ENCODE results near the gene SUZ12. TPM values are rescaled to one million over a fixed set of nuclear protein-coding genes. Genes with fewer than 3 reads are reported as not detected.
A peak's percentile ranks its signal among the peaks of the same experiment; 100 is the strongest.
"Not testable (repeated sequence)": the region's sequence is repeated elsewhere in the genome, so short reads cannot be mapped to it uniquely, and the experiment has no call there.

Gene SUZ12
- total RNA-seq, 1 donor from 2014 or later = 25.0 TPM

DNA sequence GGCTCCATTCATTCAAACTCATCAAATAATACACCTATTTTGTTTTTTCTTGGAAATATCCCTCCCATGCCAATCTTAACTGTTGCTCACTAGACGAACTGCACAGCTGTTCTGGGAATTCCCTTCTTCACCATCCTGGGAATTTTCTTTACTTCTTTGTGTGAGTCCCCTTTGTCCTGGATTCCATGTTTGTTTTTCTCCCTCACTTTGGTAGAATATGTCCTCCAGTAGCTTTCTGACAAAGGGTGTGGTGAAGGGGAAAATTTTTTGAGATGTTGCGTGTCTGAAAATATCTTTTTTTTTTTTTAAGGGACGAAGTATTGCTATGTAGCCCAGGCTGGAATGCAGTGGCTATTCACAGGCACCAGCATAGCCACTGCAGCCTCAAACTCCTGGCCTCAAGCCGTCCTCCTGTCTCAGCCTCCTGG lies 18.1 kb upstream of the SUZ12 start:
- H3K9me3 ChIP-seq = no peaks in the 10 kb centered on the region
- H3K4me3 ChIP-seq = no peak overlapping the region
- intact Hi-C loops (cut with DNase I) = no loop called here
- H3K27ac ChIP-seq = no peak overlapping the region
- no peaks in the 10 kb centered on the region for H3K4me1 ChIP-seq
- ATAC-seq (no peak), DNase-seq (no peak)
- TF ChIP-seq, protein P1, sequence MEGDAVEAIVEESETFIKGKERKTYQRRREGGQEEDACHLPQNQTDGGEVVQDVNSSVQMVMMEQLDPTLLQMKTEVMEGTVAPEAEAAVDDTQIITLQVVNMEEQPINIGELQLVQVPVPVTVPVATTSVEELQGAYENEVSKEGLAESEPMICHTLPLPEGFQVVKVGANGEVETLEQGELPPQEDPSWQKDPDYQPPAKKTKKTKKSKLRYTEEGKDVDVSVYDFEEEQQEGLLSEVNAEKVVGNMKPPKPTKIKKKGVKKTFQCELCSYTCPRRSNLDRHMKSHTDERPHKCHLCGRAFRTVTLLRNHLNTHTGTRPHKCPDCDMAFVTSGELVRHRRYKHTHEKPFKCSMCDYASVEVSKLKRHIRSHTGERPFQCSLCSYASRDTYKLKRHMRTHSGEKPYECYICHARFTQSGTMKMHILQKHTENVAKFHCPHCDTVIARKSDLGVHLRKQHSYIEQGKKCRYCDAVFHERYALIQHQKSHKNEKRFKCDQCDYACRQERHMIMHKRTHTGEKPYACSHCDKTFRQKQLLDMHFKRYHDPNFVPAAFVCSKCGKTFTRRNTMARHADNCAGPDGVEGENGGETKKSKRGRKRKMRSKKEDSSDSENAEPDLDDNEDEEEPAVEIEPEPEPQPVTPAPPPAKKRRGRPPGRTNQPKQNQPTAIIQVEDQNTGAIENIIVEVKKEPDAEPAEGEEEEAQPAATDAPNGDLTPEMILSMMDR (IDR thresholded peaks at IDR 0.05) = no peak
- peaks cover 34% of the 10 kb centered on the region for H3K27me3 ChIP-seq (ENCODE audit: low read depth)
- no peaks in the 10 kb centered on the region for H3K36me3 ChIP-seq

DNA sequence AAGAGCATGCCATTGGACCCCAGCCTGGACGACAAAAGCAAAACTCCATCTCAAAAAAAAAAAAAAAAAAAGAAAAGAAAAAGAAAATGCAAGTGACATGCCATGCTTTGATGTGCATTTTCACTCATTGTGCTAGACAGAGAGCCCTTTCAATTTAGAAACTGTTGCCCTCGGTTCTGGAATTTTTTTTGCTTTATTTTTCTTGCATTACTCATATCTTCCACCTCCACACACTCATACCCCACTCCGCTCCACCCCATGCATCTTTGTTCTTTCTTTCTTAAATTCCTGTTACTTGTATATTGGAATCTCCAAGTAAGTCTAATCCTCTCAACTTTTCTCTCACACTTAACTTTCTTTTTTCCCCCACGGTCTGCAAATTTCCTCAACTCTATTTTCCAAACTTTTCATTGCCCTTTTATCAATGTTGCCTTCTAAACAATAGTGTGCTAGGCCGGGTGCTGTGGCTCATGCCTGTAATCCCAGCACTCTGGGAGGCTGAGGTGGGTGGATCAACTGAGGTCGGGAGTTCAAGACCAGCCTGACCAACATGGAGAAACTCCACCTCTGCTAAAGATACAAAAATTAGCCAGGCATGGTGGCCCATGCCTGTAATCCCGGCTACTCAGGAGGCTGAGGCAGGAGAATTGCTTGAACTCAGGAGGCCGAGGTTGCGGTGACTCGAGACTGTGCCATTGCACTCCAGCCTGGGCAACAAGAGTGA lies 16.8 kb upstream of the SUZ12 start:
- Histone ChIP-seq H3K9me3 (no peaks in the 10 kb centered on the region), H3K27me3 (ENCODE audit: low read depth) (peaks cover 34% of the 10 kb centered on the region), H3K36me3 (no peaks in the 10 kb centered on the region), H3K4me1 (no peaks in the 10 kb centered on the region), H3K27ac (no peak overlapping the region), H3K4me3 (no peak overlapping the region)
- intact Hi-C loops (cut with DNase I) = no loop called here
- TF ChIP-seq, protein P1 (IDR thresholded peaks at IDR 0.05) = no peak
- DNase-seq (no peak), ATAC-seq (no peak)

DNA sequence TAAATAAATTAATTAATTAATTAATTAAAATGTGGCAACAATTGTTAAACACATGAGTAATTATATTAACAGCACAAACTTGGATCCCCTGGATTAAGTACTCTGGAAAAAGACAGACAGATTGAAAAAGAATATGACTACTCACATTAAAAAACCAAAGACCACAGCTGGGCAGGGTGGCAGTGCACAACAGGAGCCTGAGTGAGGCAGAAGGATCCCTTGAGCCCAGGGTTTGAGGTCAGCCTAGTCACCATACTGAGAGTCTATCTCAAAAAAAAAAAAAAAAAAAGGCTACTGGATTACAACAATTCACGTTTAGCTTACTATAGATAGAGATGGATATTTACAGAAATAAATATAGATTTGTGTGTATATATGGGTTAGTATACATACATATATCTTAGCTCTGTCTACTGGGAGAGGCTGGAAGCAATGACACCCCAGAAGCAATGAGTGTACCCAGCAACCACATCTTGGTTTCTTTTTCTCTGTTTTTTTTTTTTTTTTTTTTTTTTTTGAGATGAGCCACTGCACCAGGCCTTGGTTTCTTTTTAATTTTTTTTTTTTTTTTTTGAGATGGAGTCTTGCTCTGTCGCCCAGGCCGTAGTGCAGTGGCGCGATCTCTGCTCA lies 10.6 kb upstream of the SUZ12 start:
- intact Hi-C loops (cut with DNase I) = no loop called here
- Histone ChIP-seq H3K4me3 (no peak overlapping the region), H3K4me1 (no peaks in the 10 kb centered on the region), H3K27me3 (ENCODE audit: low read depth) (no peaks in the 10 kb centered on the region), H3K9me3 (no peaks in the 10 kb centered on the region), H3K36me3 (no peaks in the 10 kb centered on the region), H3K27ac (no peak overlapping the region)
- TF ChIP-seq, protein P1 (IDR thresholded peaks at IDR 0.05) = no peak
- DNase-seq (no peak), ATAC-seq (no peak)

DNA sequence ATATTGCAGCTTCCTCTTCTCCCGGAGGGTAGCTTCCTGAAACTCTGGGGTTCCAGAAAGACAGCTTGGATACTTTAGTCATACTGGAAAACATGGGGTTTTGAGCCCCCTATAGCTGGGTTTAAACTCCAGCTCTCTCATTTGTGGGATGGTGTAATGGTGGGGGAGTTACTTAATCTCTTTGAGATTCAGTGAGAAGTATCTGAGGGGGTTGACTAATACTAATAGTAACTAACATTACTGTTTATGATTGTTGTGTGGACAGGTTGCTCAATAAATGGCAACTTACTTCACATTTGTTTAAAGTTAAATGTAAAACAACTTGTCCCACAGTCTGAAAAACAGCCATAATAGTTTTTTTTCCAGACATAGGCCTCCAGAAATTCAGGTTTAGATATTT lies 5.1 kb upstream of the SUZ12 start:
- TF ChIP-seq, protein P1 (IDR thresholded peaks at IDR 0.05) = no peak
- Histone ChIP-seq H3K9me3 (no peaks in the 10 kb centered on the region), H3K27ac (no peak overlapping the region), H3K4me3 (no peak overlapping the region), H3K27me3 (ENCODE audit: low read depth) (no peaks in the 10 kb centered on the region), H3K36me3 (no peaks in the 10 kb centered on the region), H3K4me1 (no peaks in the 10 kb centered on the region)
- ATAC-seq = no peak
- intact Hi-C loops (cut with DNase I) = no loop called here
- no peak for DNase-seq

DNA sequence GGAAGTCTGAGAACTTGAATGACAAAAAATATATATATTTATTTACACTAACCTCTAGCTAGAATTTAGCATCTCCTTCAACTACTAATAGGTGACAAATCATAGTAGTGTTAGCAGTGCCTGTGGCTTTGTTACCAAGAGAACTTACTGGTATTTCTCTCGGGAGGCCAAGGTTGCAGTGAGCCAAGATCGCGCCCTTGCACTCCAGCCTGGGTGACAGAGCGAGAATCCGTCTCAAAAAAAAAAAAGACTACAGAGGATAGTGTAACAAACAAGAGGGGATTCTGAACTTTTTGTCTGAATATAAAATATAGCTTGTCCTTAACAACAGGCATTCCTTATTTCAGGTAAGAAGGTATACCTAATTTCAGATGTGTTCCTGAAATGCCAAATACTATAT lies 1.3 kb upstream of the SUZ12 start:
- TF ChIP-seq, protein P1 (IDR thresholded peaks at IDR 0.05) = no peak
- H3K27ac ChIP-seq = no peak overlapping the region
- H3K4me1 ChIP-seq = peaks cover 12% of the 10 kb centered on the region
- no peaks in the 10 kb centered on the region for H3K36me3 ChIP-seq
- intact Hi-C loops (cut with DNase I) = no loop called here
- no peaks in the 10 kb centered on the region for H3K9me3 ChIP-seq
- no peak overlapping the region for H3K4me3 ChIP-seq
- no peak for DNase-seq
- H3K27me3 ChIP-seq (ENCODE audit: low read depth) = no peaks in the 10 kb centered on the region
- ATAC-seq = no peak

DNA sequence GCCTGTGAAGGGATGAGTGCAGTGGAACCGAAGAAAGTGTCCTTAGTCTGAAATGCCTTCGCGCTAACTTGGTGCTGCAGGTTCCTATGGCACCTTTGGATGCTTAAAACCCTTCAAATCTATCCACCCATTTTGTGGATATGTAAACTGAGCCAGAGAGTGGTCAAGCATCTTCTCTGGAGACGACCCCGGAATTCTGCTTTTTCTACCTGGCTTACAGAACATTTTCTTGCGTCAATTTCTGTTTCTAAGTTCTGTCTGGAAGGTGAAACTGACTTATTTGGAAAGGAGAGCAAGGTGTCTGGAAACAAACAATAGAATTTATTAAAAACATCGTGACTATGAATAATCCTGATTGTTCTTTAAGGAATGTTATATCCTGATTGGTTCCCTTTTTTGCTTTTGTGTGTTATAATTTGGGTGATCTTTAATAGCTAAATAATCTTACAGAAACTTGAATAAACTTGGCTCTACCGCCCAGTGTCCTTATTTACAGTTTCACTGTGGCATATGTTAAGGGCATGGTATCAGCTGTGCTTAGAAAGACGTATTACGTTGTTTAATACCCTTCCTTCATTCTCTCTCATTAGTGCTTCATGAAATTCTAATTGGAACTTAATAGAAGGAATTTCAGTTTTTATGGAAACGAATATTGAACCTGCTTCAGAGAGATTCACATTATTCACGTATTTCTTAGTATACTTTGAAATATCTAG lies 1.3 kb downstream of the SUZ12 start:
- Histone ChIP-seq H3K4me1 (peaks cover 12% of the 10 kb centered on the region), H3K4me3 (peak overlapping the region; percentile 45)
- H3K9me3 ChIP-seq; H3K27ac ChIP-seq; DNase-seq; H3K27me3 ChIP-seq (ENCODE audit: low read depth); ATAC-seq; H3K36me3 ChIP-seq; intact Hi-C loops (cut with DNase I): not testable (repeated sequence)

DNA sequence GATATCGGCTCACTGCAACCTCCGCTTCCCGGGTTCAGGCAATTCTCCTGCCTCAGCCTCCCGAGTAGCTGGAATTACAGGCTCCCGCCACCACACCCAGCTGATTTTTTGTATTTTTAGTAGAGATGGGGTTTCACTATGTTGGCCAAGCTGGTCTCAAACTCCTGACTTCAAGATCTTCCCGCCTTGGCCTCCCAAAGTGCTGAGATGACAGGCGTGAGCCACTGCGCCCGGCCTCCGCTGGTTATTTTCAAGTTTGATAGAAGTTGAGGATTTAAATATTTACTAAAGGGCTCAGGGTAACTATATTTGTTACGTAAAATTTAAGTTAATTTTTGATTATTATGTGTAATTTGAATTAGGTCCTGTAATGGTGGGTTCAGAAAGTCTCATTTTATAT lies 5.1 kb downstream of the SUZ12 start:
- intact Hi-C loops (cut with DNase I); DNase-seq: not testable (repeated sequence)
- peaks cover 15% of the 10 kb centered on the region for H3K36me3 ChIP-seq

DNA sequence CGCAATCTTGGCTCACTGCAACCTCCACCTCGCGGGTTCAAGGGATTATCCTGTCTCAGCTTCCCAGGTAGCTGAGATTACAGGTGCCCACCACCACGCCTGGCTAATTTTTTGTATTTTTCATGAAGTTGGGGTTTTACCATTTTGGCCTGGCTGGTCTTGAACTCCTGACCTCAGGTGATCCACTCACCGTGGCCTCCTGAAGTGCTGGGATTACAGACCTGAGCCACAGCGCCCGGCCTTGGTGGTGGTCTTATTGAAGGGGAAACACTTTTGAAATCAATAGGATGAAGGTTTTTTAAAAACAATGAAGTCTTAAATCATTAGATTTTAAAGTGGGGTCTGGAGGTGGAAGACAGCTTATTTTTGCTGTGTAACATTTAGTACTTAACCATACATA lies 5.6 kb downstream of the SUZ12 start:
- DNase-seq; H3K4me3 ChIP-seq; H3K9me3 ChIP-seq; intact Hi-C loops (cut with DNase I); H3K27ac ChIP-seq; H3K27me3 ChIP-seq (ENCODE audit: low read depth); ATAC-seq: not testable (repeated sequence)
- Histone ChIP-seq H3K36me3 (peaks cover 15% of the 10 kb centered on the region), H3K4me1 (peaks cover 12% of the 10 kb centered on the region)

More for the DNA sequence above, 5.1 kb downstream of the SUZ12 start:
- not testable (repeated sequence) for ATAC-seq; H3K27ac ChIP-seq; H3K9me3 ChIP-seq; H3K27me3 ChIP-seq (ENCODE audit: low read depth); H3K4me3 ChIP-seq
- H3K4me1 ChIP-seq = peaks cover 12% of the 10 kb centered on the region

All from lower lobe of right lung (tissue), 2 donors.